Smooth muscle cell (in vitro differentiated cells): Measurements from ENCODE around the gene CNDP2. TPM values are rescaled to one million over a fixed set of nuclear protein-coding genes. Genes with fewer than 3 reads are reported as not detected.
A peak's percentile ranks its signal among the peaks of the same experiment; 100 is the strongest.

Source experiments
- DNase-seq: peaks from one replicate; lab custom pipeline; 2025; ENCODE audit not compliant: unreplicated experiment; lab: John Stamatoyannopoulos, UW
- H2AFZ ChIP-seq: fragments of 200-600 bp; sonication (generic); 2 replicates; pipeline ENCODE4 v1.6.0; 2016; ENCODE audit warnings: antibody characterized with exemption, low read depth, mild to moderate bottlenecking
- H3F3A ChIP-seq: fragments of 200-600 bp; sonication (generic); 2 replicates; pipeline ENCODE4 v1.6.0; 2017; ENCODE audit warnings: antibody characterized with exemption, low read depth
- H3K27ac ChIP-seq: fragments of 200-600 bp; sonication (generic); 2 replicates; pipeline ENCODE4 v1.5.1; 2016; ENCODE audit warnings: low read depth, mild to moderate bottlenecking
- H3K27me3 ChIP-seq: fragments of 200-600 bp; sonication (generic); 2 replicates; pipeline ENCODE4 v1.6.1; 2016; ENCODE audit warnings: low read depth, mild to moderate bottlenecking
- H3K36me3 ChIP-seq: fragments of 200-600 bp; sonication (generic); 2 replicates; pipeline ENCODE4 v1.5.1; 2016; ENCODE audit warnings: low read depth
- H3K4me1 ChIP-seq: fragments of 200-600 bp; sonication (generic); 2 replicates; pipeline ENCODE4 v1.5.1; 2016; ENCODE audit warnings: low read depth
- H3K4me2 ChIP-seq: fragments of 200-600 bp; sonication (generic); 2 replicates; pipeline ENCODE4 v1.6.0; 2016; ENCODE audit warnings: mild to moderate bottlenecking
- H3K4me3 ChIP-seq: fragments of 200-600 bp; sonication (generic); 2 replicates; pipeline ENCODE4 v1.5.1; 2016; ENCODE audit warnings: mild to moderate bottlenecking
- H3K79me2 ChIP-seq: fragments of 200-600 bp; sonication (generic); 2 replicates; pipeline ENCODE4 v1.6.0; 2016; ENCODE audit warnings: low read depth, mild to moderate bottlenecking
- H3K9ac ChIP-seq: fragments of 200-600 bp; sonication (generic); 2 replicates; pipeline ENCODE4 v1.6.0; 2016; ENCODE audit warnings: low read depth
- H3K9me3 ChIP-seq: fragments of 200-600 bp; sonication (generic); replicated peaks from 2 replicates; pipeline ENCODE4 v1.5.1; 2016; ENCODE audit warnings: low read depth
- H4K20me1 ChIP-seq: fragments of 200-600 bp; sonication (generic); 2 replicates; pipeline ENCODE4 v1.6.0; 2016; ENCODE audit warnings: low read depth
- WGBS: methylation state at CpG from one replicate; pipeline ENCODE4 v1.1.7; 2016; ENCODE audit warnings: low lambda C conversion rate; 5-methylcytosine and 5-hydroxymethylcytosine counted together
- polyA plus RNA-seq: library from polyadenylated mRNA; unstranded; fragments of >200 nt; fragmentation: Nextera tagmentation; extraction: Ambion mirVana; gene quantifications from 2 replicates; pipeline ENCODE4 v1.2.1, GENCODE V29; 2016
- total RNA-seq: library from RNA; depleted of rRNA; stranded (reverse); fragments of >200 nt; gene quantifications from 2 replicates; pipeline ENCODE4 v1.2.3, GENCODE V29; 2014
- TF ChIP-seq, protein P1 (sequence below): fragments of 200-600 bp; sonication (generic); IDR thresholded peaks from 2 replicates; pipeline ENCODE4 v1.5.1; 2017; ENCODE audit warnings: borderline replicate concordance, mild to moderate bottlenecking, antibody characterized with exemption; ENCODE audit not compliant: insufficient read depth, poor library complexity, severe bottlenecking

CNDP2 gene
- total and polyA plus RNA-seq, 2 experiments from 2014 or later: 48.0 to 64.1 TPM

DNA sequence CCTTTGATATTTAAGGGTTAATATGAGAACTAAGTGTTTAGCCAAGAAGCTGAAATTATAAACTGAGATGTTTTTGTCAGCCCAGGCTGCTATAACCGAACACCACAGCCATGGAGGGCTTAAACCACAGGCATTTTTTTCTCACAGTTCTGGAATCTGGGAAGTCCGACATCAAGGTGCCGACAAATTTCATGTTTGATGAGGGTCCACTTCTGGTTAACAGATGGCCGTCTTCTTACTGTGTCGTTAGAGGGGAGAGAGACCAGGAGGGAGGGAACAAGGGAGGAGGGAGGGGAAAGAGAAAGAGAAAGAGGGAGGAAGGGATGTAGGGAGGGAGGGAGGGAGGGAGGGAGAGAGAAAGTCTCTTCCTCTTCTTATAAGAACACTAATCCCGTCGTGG, 6.5 kb upstream of the CNDP2 start:
- Histone ChIP-seq H3K27ac (no peak overlapping the region), H3K36me3 (no peaks in the 10 kb centered on the region), H4K20me1 (no peaks in the 10 kb centered on the region), H3F3A (peaks cover 11% of the 10 kb centered on the region), H3K4me2 (peak overlapping the region; percentile 69), H3K27me3 (no peaks in the 10 kb centered on the region), H3K4me3 (peak overlapping the region; percentile 37), H3K4me1 (no peaks in the 10 kb centered on the region), H2AFZ (peak overlapping the region; percentile 75), H3K9me3 (no peaks in the 10 kb centered on the region), H3K79me2 (no peaks in the 10 kb centered on the region), H3K9ac (no peak overlapping the region)
- 4% methylated on average over 6 of the region's 7 CpGs for WGBS
- no peak for DNase-seq
- TF ChIP-seq, protein P1, sequence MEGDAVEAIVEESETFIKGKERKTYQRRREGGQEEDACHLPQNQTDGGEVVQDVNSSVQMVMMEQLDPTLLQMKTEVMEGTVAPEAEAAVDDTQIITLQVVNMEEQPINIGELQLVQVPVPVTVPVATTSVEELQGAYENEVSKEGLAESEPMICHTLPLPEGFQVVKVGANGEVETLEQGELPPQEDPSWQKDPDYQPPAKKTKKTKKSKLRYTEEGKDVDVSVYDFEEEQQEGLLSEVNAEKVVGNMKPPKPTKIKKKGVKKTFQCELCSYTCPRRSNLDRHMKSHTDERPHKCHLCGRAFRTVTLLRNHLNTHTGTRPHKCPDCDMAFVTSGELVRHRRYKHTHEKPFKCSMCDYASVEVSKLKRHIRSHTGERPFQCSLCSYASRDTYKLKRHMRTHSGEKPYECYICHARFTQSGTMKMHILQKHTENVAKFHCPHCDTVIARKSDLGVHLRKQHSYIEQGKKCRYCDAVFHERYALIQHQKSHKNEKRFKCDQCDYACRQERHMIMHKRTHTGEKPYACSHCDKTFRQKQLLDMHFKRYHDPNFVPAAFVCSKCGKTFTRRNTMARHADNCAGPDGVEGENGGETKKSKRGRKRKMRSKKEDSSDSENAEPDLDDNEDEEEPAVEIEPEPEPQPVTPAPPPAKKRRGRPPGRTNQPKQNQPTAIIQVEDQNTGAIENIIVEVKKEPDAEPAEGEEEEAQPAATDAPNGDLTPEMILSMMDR: no peak

DNA sequence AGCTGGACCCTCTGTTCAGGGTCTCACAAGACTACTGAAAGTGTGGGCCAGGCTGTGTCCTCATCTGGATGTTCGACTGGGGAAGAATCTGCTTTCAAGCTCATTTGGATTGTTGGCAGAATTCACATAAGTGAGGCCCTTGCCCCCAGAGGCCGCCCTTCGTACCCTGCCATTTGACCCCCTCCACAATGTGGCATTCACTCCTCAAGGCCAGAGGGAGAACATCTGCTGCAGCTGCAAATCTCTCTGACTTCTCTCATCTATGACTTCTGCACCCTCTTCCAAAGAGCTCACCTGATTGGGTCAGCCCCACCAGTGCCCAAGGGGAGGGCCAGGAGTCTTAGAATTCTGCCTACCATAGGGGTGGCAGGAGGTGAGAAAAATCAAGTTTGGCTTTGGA, 3.9 kb upstream of the CNDP2 start:
- no peak overlapping the region for H3K9ac ChIP-seq
- DNase-seq: no peak
- 88% methylated on average over 3 of the region's 3 CpGs for WGBS

DNA sequence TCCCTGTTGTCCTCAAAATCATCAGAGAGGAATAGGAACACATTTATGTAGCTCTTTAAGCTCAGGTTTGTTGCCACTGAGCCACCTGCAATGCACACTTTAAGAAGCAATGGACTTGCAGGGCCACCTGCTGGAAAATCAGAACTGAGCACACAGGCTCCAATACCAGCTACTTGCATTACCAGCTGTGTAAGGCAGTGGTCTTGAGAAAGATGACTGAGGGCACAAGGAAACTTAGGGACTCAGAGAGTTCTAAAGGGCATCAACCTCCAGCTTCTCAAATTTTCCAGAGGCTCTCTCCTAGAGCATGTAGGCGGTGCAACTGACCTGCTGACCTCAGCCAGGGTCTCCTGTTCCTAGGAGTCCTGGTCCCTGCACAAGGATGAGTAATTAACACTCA, 2.5 kb upstream of the CNDP2 start:
- H3K9ac ChIP-seq: no peak overlapping the region
- no peak overlapping the region for H3K4me2 ChIP-seq
- H3K79me2 ChIP-seq: peaks cover 12% of the 10 kb centered on the region
- H3K9me3 ChIP-seq: no peaks in the 10 kb centered on the region
- no peaks in the 10 kb centered on the region for H4K20me1 ChIP-seq
- TF ChIP-seq, protein P1: peak; percentile 48
- no peak overlapping the region for H3K27ac ChIP-seq
- no peak overlapping the region for H3K4me3 ChIP-seq
- DNase-seq: no peak
- no peaks in the 10 kb centered on the region for H3K36me3 ChIP-seq
- H2AFZ ChIP-seq: no peak overlapping the region
- no peaks in the 10 kb centered on the region for H3K27me3 ChIP-seq
- 58% methylated on average over 1 of the region's 1 CpG for WGBS
- H3F3A ChIP-seq: peaks cover 5% of the 10 kb centered on the region
- H3K4me1 ChIP-seq: no peaks in the 10 kb centered on the region

More for the DNA sequence above, 3.9 kb upstream of the CNDP2 start:
- peaks cover 4% of the 10 kb centered on the region for H3K79me2 ChIP-seq
- no peaks in the 10 kb centered on the region for H3K9me3 ChIP-seq
- no peaks in the 10 kb centered on the region for H3K27me3 ChIP-seq
- H3K4me1 ChIP-seq: no peaks in the 10 kb centered on the region
- no peaks in the 10 kb centered on the region for H4K20me1 ChIP-seq
- no peaks in the 10 kb centered on the region for H3K36me3 ChIP-seq
- H3K4me2 ChIP-seq: no peak overlapping the region
- H3K4me3 ChIP-seq: no peak overlapping the region
- no peak overlapping the region for H3K27ac ChIP-seq
- TF ChIP-seq, protein P1: no peak
- H3F3A ChIP-seq: peaks cover 5% of the 10 kb centered on the region
- H2AFZ ChIP-seq: no peak overlapping the region

DNA sequence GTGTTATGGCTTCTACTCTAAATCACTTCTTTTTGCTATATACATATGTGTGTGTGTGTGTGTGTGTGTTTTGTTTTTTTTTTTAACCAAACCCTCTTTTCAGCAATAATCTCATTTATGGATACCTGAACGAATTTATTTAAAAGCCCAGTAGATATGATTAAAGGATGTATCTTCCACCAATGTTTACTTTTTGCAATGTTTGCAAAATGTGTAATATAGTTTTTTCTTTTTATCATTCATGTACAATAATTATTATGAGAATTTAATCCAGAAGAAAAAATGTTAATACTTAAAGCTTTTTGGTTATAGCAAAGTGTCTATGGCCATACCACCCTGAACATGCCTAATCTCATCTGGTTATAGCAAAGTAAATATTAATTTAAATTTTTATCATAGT, 1.6 kb upstream of the CNDP2 start:
- DNase-seq: no peak
- Histone ChIP-seq H3K27ac (no peak overlapping the region), H3F3A (peaks cover 11% of the 10 kb centered on the region), H4K20me1 (peaks cover under 1% of the 10 kb centered on the region), H3K4me2 (no peak overlapping the region), H3K9ac (no peak overlapping the region), H3K4me3 (no peak overlapping the region), H2AFZ (no peak overlapping the region), H3K27me3 (no peaks in the 10 kb centered on the region), H3K9me3 (no peaks in the 10 kb centered on the region), H3K4me1 (no peaks in the 10 kb centered on the region), H3K36me3 (no peaks in the 10 kb centered on the region), H3K79me2 (peaks cover 20% of the 10 kb centered on the region)
- 79% methylated on average over 1 of the region's 1 CpG for WGBS
- TF ChIP-seq, protein P1: no peak
